ENCODE results near the gene PALLD.

The PALLD gene

DNA sequence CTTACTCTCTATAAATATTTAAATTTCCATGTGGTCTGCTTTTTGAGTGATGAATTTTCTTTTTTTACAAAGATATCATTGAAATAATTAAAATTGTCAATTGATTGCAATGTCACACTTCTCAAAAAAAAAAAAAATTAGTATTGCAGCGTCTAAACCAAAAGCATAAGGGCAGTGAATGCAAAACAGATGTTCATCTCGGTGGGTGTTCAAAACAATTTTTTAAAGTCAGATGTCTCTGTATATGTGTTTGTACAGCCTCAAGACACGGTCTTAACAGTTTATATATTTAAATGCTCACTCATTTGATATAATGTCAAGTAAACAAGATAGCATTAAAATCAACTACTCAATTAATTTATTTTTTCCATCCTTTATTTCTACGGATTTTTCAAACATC, 52.3 kb downstream of the PALLD start:
- no peak for DNase-seq (ENCODE audit: low read depth, low spot score)

DNA sequence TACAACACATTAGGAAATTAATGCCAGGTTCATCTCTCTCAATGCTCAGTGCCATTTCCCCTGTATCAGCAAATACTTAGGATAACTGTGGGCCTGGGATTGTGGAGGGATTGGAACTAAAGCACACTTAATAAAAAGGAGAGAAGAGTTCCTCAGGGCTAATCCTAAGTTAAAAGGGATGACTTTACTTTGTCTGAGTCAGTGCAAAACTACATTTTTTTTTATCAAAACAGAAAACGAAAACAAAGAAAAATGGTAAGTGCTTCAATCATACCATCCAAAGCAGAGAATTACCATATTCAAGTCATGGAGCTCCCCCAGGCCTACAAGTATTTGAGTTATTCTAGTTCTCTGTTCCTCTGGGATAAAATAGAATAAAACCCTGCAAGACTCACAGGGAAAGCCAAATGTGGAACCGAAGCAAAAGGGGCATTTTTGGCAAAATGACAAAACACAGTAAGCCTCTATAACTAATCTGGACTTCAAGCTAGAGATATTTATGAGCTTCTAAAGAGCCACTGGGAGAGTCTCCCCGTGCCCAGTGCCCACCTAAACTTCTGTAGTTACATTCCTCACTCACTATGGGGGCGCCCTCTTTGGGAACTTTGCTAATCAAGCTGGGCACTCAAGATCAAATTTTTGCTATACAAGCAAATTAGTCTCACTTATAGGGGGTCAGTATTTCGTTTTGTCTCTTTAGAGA, 53.4 kb downstream of the PALLD start:
- no peak for DNase-seq (ENCODE audit: low read depth, low spot score)
- no peak overlapping the region for H3K4me3 ChIP-seq (ENCODE audit: low read length)

More for the DNA sequence above, 52.3 kb downstream of the PALLD start:
- no peak overlapping the region for H3K4me3 ChIP-seq (ENCODE audit: low read length)

DNA sequence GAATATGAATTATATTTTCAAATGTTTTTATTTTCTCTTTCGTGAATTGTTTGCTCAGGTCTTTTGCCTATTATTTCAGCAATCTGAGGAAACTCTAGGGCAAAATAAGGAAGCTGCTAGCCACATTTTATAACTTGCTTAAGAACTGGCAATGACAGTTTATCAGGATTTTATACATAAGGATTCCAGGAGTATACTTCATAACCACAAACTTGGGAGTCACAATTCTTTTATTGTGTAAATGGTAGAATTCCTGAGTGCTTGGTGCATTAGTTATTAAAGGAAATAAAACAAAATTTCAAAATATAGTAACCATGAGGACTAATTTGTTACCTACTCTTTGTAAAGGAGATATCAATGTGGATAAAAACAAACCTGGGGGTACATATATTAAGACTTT, 54.4 kb downstream of the PALLD start:
- H3K4me3 ChIP-seq (ENCODE audit: low read length) = no peak overlapping the region
- no peak for DNase-seq (ENCODE audit: low read depth, low spot score)

DNA sequence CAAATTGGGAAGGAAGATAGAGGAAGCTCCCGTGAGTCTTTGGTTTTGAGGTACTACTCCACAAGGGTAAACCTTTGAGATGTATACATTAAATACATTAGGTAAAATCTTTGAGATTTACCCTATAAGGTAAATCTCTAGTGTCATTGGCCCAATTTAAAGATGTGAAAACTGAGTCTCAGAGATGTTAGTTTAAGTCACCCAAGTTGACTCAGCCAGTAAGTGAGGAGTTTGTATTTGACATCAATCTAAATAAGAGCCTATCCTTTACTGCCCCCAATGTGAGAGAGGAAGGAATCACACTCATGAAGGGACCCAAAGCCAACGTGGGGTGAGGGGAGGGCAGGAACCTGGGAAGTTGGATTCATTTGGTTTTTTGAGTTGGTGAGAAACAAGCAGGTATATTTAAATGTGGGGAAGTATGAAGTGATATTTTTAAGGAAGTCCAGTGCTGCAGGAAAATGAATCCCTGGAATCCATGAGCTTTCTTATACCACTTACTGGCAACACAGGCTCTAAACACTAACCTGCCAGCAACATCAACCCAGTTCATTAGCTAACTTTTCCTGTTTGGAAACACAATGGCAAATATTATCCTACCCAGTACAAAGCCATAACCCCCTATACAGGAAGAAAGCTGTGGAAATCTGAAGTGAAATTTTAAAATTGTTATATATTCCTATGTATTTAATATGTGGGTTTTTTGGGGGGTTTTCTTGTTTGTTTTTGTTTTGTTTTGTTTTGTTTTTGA, 55.3 kb downstream of the PALLD start:
- H3K4me3 ChIP-seq (ENCODE audit: low read length) = no peak overlapping the region
- peak; percentile 35 for DNase-seq (ENCODE audit: low read depth, low spot score)

DNA sequence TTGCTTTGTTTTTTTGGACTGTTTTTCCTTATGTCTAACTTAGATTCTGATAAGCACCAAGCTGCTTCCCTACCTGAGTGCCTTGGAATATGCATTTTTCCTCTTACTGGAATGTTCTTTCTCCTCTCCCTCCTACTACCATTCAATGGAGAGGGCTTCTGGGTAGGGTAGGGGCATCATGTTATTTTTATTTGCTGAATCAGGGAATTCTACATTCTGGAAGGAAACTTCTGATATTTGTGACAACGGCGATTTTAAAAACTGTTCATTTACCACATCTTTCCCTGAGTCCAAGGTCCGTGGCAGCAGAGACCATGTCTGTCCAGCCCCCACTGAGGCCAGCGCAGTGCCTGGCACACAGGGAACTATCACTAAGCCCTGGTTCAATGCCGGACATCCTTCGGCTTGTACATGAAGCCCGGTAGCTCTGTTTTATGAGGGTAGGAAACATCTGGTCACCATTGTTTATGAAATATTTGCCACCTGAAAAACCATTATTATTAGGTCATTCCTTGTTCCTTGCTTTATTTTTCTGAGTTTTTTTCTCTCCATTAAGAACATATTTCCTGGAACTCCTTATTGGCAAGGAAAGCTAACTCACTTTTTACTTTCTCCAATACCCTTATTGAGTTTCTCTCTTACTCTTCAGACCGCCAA, 57.0 kb downstream of the PALLD start:
- DNase-seq (ENCODE audit: low read depth, low spot score) = no peak

DNA sequence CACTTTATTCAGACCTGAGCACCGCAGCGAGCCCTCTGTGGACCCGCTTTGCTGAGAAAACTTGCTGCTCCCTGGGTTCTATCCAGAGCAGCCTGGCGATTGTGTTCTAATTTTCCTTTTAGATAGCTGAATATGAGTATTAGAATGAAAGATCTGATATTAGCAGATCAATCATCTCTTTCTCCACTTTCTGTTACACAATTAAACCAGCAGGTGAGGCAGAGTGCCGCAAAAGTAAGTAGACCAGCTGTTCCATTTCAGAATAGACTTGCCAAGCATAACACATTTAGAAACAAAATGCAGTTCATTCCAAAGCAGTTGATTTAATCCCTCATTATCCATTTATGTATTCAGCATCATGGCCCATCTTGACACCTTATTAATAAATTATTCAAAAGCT, 58.6 kb downstream of the PALLD start:
- no peak for DNase-seq (ENCODE audit: low read depth, low spot score)
- no peak overlapping the region for H3K4me3 ChIP-seq (ENCODE audit: low read length)

More for the DNA sequence above, 57.0 kb downstream of the PALLD start:
- no peak overlapping the region for H3K4me3 ChIP-seq (ENCODE audit: low read length)

DNA sequence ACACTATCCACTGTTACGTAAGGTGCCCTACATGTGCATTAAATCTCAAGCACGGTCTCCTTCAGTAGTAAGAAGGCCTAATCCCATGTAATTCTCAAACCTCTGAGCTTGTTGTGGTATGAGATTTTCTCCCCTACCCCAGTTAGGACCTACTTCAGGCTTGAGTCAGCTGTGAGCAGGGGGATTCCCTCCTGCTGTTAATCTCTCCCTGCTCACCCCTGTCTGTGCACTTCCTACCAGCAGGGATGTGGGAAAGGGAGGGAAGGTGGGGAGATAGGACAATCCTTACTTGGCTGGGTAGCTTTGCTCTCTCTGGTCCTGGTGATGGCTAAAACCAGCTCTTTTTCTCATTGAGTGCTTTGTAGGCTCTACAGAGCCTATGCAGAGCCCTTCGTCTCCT, 60.8 kb downstream of the PALLD start:
- no peak overlapping the region for H3K4me3 ChIP-seq (ENCODE audit: low read length)
- no peak for DNase-seq (ENCODE audit: low read depth, low spot score)

DNA sequence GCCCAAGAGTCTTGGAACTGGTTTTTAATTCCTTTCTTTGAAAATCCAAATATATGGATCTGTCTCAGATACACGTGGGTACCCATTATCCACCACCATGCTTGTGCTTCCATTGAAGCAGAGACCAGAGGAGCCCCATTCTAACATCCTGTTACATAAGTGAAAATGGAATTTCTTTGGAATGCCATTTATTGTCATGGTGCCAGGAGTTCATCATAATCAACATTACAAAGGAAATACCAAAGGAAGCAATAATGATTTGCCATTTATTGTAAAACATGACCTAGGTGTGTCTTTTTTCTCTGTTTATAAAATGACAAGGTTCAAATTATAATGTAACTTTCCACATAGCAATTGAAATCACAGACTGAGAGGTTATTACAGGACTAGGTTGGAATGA, 61.7 kb downstream of the PALLD start:
- no peak for DNase-seq (ENCODE audit: low read depth, low spot score)
- no peak overlapping the region for H3K4me3 ChIP-seq (ENCODE audit: low read length)

DNA sequence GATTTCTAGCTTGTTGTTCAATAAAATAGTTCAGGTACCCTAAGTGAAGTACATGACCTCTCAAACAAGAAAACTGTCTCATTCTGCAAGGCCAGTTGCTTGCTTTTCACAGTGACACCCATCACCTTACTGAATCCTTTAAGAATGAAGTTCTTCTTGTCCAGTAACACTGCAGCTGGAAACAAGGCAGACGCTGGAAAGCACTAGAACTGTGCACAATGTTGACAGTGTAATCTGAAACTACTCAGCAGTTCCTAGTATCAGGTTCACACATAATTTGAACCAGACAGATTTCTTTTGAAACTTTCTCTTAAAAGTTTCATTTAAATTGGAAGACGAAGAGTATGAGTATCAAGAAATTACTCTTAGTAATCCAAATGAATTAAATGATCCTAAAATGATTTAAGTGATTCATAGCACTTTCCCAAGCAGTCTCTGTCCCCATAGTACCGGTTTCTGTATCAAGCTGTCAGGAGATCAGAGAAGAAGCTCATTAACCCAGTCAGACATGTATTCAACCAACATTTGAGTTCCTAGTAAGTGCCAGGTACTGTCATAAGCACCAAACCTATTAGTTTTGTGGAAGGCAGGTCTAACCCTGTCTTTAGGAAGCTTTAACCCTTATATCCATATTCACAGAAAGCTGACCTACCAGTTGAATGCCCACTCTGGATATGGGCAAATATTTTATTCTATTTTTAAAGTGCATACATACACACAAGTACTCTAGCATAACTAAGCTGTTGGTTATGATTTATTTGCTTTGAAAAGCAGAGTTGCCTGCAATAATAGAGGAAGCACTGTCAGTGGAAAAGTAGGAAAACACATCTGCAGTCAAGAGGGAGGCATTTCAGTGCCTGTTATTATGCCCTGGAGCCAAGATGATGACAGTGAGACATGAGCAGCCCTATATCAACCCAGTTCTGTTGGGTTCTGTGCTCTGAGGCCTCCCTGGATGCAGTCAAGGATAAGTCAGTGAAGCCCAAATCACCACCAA, 63.6 kb downstream of the PALLD start:
- DNase-seq (ENCODE audit: low read depth, low spot score) = no peak
- H3K4me3 ChIP-seq (ENCODE audit: low read length) = no peak overlapping the region

DNA sequence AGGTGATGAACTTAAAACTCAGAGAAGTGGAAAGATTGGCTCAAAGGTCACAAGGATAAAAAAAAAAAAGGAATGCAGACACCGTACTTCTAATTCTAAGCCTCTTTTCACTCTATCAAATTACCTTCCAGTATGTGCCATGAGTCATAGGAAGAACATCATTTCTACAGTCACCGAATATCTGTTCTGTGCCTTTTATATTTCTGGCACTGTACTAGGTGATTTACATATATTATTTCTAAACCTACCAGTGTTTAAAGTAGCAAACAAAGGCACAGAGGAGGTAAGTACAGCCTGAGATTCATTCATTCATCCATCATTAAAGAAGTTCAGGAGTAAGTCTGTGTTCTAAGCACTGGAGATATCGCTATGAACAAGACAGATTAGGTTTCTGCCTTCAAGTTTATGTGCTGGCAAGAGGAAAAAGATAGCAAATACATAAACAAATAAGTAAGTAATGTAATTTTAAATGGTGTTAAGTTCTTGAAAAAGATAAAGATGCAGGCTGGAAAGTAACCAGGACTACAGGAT, 65.3 kb downstream of the PALLD start:
- no peak for DNase-seq (ENCODE audit: low read depth, low spot score)
- H3K4me3 ChIP-seq (ENCODE audit: low read length) = no peak overlapping the region

DNA sequence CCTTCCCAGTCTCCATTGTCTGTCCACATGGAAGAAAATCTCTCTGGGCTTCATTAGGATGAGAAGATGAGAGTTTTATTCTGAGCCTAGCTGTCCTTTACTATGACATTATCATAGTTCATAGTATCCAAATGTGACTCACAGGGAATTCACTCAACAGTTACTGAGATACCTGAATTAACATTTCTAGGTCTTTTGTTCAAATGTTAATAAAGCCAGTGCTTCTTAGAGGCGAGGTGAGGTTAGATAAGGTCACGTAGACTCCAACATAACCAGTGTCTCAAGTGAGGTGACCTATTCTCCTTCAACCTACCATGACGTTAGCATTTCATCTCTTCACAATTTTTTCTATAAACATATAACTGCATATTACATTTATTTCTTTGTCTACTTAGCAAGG, 67.2 kb downstream of the PALLD start:
- H3K4me3 ChIP-seq (ENCODE audit: low read length) = no peak overlapping the region
- DNase-seq (ENCODE audit: low read depth, low spot score) = no peak

DNA sequence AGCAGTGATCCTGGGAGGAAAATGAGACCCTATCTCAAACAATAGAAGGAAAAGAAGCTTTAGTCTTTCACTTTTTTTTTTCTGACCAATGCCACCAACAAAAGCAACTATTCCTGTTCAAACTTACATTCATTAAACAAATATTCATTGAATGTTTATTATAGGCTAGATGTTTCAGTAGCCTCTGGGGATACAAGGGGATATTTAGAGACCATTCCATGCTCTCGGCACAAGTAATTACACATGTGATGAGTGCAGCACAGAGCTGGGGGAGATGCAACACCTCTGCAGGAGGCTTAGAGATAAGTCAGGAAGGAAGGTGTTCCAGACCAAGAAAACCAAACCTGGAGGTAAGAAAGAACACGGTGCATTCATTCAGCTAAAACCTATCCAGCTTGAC, 68.3 kb downstream of the PALLD start:
- no peak for DNase-seq (ENCODE audit: low read depth, low spot score)
- H3K4me3 ChIP-seq (ENCODE audit: low read length) = no peak overlapping the region

DNA sequence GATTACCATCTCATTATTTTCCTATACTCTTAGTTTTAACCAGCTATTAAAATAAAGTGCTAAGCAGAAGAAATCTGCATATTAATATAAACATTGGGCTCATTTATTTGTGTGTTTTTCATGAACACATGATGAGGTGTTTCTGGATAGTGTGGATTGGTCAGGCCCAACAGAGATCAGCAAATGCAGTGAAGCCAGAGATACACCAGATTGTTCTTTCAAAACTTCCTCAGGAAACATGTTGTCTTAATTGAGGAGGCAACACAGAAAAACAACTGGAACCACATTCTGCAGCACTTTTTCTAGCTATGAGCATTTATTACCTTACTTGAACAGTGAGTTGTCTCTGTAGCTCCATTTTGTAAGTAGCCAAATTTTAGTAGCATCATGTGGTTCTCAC, 69.9 kb downstream of the PALLD start:
- no peak for DNase-seq (ENCODE audit: low read depth, low spot score)
- H3K4me3 ChIP-seq (ENCODE audit: low read length) = no peak overlapping the region

DNA sequence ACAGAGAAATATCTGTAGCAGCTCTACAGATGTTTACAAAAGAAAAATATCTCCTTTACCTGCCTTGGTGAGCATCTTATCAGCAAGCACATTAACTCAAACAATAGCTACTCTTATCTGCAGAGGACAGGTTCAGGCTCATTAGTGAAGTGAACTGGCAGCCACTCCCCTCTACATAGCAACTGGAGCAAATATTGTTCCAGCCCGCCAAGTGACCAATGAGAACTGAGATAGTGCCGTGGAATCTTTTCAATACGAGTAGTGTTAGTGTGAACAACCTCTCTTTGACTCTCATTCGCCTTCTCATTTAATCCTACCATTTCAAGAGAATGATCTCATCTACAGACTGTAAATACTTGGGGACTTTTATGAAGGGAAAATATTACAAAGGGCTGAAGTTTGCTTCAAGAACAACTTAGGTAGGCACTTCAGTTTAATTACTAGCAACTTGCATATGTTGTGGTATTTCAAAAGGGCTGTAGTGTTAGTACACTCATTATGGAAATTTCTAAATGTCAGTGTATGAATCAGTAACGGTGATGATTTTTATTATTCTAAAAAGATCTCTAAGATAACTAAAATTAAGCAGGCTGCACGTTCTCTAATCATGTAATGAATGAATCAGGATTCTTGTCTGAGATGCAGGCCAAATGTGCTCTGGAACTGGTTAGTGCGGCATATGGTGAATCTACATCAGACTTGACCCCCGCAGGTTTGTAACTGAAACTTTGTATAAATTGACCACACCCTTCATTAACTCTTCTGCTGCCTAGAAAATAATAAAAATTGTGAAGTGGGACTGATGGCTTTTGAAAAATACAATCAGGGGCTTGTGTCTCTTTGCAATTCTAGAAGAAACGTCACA, 72.4 kb downstream of the PALLD start:
- H3K4me3 ChIP-seq (ENCODE audit: low read length) = no peak overlapping the region
- no peak for DNase-seq (ENCODE audit: low read depth, low spot score)

DNA sequence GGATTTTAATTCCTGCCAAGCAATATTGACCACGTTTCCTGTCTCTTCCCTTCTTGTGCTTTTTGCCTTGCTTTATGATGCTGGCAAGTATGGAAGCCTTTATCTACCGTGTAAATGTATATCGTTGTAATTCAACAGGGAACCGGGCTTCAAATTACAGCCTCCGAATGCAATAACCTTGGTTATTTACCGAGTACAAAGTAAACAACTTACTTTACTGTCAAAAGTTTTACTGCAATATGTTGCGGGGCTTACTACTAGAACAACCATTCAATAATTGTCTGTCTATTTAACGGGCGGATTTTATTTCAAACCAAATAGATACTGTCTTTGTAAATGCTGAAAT, 73.1 kb downstream of the PALLD start:
- DNase-seq (ENCODE audit: low read depth, low spot score) = no peak
- H3K4me3 ChIP-seq (ENCODE audit: low read length) = no peak overlapping the region

DNA sequence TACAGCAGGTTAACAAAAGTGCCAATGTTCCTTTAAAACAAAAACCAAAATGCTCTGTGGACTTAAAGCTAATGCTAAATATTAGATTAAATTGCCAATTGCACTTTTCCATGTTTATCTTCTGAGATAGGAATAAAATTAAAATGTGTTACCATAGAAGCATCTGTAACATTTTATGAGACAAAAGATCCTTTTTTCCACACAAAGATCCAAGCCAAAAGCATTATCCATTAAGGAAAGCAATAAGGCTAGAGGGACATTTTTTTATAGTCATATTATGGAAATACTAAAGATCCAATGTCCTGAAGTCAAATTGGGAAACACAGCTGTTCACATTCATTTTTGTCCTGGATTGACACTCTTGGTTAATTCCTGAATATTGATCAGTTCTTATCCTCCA, 73.6 kb downstream of the PALLD start:
- no peak for DNase-seq (ENCODE audit: low read depth, low spot score)
- no peak overlapping the region for H3K4me3 ChIP-seq (ENCODE audit: low read length)

DNA sequence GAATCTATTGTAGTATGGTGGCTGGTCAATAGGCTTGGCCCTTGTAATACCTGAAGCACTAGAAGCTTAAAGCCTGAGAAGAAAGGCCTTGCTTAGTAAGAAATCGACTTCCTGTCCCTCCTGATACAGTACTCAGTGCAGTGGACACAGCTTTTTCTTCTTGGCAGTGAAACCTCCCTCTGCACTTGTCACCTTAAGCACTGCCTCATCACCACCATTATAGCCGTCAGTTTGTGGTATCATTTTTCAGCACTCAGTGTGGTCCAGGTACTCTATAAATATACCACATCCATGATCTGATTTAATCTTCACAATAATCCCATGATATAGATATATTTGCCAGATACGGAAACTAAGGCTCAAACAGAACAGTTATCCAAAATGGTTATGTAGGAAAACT, 75.2 kb downstream of the PALLD start:
- DNase-seq (ENCODE audit: low read depth, low spot score) = no peak
- no peak overlapping the region for H3K4me3 ChIP-seq (ENCODE audit: low read length)

DNA sequence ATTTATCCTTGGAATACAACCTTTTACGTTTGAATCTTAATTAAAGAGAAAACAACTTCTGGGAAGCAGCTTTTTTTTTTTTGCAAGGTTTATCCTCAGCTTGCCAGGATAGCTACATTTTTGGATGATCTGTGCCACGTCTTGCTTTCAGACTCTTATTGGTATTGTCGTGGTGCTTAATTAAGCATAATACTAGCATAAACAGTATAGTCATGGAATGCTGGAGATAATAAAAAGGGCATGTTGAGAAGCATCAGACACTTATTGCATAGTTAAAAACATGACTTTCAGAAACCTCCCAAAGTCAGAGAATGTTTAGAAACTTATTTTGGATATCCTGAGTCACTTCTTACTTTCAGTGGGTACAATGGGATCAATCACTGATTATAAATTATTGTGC, 77.0 kb downstream of the PALLD start:
- no peak for DNase-seq (ENCODE audit: low read depth, low spot score)
- no peak overlapping the region for H3K4me3 ChIP-seq (ENCODE audit: low read length)
